Lung (tissue), 12 donors: Measurements from ENCODE around the gene CPLANE1. TPM values are rescaled to one million over a fixed set of nuclear protein-coding genes. Genes with fewer than 3 reads are reported as not detected.

Experiments
- ATAC-seq: fragments of 200-7000 bp; cut with Tn5 transposase; one replicate; pipeline ENCODE4 v1.9.1; 2020; ENCODE audit warnings: moderate number of reproducible peaks; ENCODE audit not compliant: insufficient read depth, low FRiP score
- DNase-seq, 3 donors: peaks; one replicate each; pipeline ENCODE4 v3.0.0-alpha.2; 2013 to 2017
- H3K27ac ChIP-seq, 2 donors: one replicate each; pipeline ENCODE4 v1.5.1; 2013; ENCODE audit warnings: mild to moderate bottlenecking in 2 of 2, moderate library complexity in 2 of 2, control low read depth in 1 of 2, inconsistent platforms in 1 of 2, low read depth in 1 of 2, low read length in 1 of 2
- H3K27me3 ChIP-seq, 3 donors: one replicate each; pipeline ENCODE4 v1.5.1; 2013; ENCODE audit warnings: low read length in 2 of 3; ENCODE audit not compliant: control insufficient read depth in 3 of 3, insufficient read depth in 3 of 3
- H3K36me3 ChIP-seq, 4 donors: one replicate each; pipeline ENCODE4 v1.5.1; 2013; ENCODE audit warnings: low read length in 4 of 4, mild to moderate bottlenecking in 1 of 4, moderate library complexity in 1 of 4; ENCODE audit not compliant: control insufficient read depth in 4 of 4, insufficient read depth in 4 of 4
- H3K4me1 ChIP-seq, 5 donors: one replicate each; pipeline ENCODE4 v1.5.1; 2013; ENCODE audit warnings: low read length in 5 of 5, mild to moderate bottlenecking in 2 of 5, moderate library complexity in 1 of 5; ENCODE audit not compliant: control insufficient read depth in 5 of 5, insufficient read depth in 5 of 5
- H3K4me3 ChIP-seq: one replicate; pipeline ENCODE4 v1.5.1; 2013; ENCODE audit warnings: mild to moderate bottlenecking, control low read depth, moderate library complexity
- H3K9ac ChIP-seq, 2 donors: one replicate each; pipeline ENCODE4 v1.5.1; 2013; ENCODE audit warnings: low read length in 2 of 2, control low read depth in 1 of 2; ENCODE audit not compliant: insufficient read depth in 1 of 2
- H3K9me3 ChIP-seq, 4 donors: one replicate each; pipeline ENCODE4 v1.5.1; 2013; ENCODE audit warnings: low read length in 3 of 4, mild to moderate bottlenecking in 1 of 4, moderate library complexity in 1 of 4; ENCODE audit not compliant: control insufficient read depth in 4 of 4, insufficient read depth in 3 of 4
- CTCF ChIP-seq: IDR thresholded peaks from 2 replicates; pipeline ENCODE4 v1.5.1; 2012; ENCODE audit warnings: mild to moderate bottlenecking; ENCODE audit errors: control extremely low read depth, extremely low read depth
- WGBS, 2 donors: extraction: QIAGEN DNeasy Blood & Tissue Kit; methylation state at CpG; one replicate each; pipeline ENCODE4 v1.1.7; 2013; 5-methylcytosine and 5-hydroxymethylcytosine counted together
- polyA plus RNA-seq, 2 donors: library from polyadenylated mRNA; stranded (reverse); fragments of 200-250 nt; gene quantifications; one replicate each; pipeline ENCODE4 v1.2.1, GENCODE V29; 2013
- total RNA-seq, 2 donors: library from RNA; depleted of rRNA in 1 of 2; stranded (reverse); fragments of >200 nt in 1 of 2; gene quantifications; one replicate each; pipeline ENCODE4 v1.2.1, GENCODE V29; 2014 to 2021
- donor health status: control.
- donor health status: control.
- donor health status: Bipolar disorder and iron deficiency.
- donor health status: healthy.
- donor health status: DM: yes; HTN: yes; CAD: no.

The CPLANE1 gene
- total and polyA plus RNA-seq, 4 donors: 2.5 to 66.4 (median 12.5) TPM

- no peak for TF ChIP-seq CTCF
- no peaks in the 10 kb centered on the region for H3K27me3 ChIP-seq
- peaks cover 7 to 23% (median 13%) of the 10 kb centered on the region in 4 donors for H3K36me3 ChIP-seq
- no peaks in the 10 kb centered on the region for H3K9me3 ChIP-seq
- no peak overlapping the region for H3K9ac ChIP-seq
- ATAC-seq (no peak), DNase-seq (no peak)
- WGBS, 2 donors: 54 to 61% methylated on average over 3 of the region's 3 CpGs
- H3K4me3 ChIP-seq: no peak overlapping the region
- H3K4me1 ChIP-seq: no peaks in the 10 kb centered on the region
- no peak overlapping the region for H3K27ac ChIP-seq
These were observed 51.1 kb downstream of the CPLANE1 start for GRCh38 chr5:37198061-37198460.

DNA sequence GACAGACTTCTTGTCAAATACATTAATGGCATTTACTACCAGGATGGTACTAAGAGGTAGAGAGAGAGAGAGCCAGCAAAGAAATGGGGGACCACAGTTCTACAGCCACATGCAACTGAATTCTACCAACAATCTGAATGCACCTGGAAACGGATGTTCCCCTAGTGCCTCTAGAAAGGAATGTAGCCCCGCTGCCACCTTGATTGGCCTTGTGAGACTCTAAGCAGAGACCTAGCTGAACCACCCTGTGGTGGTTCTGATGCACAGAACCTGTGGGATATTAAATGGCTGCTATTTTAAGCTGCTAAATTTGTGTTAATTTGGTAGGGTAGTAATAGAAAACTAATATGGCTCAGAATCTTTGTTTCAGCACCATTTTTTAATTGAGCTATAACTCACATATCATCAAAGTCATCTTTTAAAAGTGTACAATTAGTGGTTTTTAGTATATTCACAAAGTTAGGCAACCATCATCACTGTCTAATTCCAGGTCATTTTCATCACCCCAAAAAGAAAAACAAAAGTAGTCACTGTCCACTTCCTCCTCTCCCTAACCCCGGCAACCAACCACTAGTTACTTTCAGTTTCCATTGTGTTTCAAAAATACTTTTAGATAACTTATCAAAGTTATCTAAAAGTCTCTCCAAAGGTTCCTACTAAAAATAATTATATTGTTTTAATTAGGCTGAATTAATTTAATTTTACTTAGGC is 51.7 kb downstream of the CPLANE1 start:
- DNase-seq (no peak), ATAC-seq (no peak)
- Histone ChIP-seq H3K9ac (no peak overlapping the region), H3K36me3 (peaks cover 10 to 24% (median 15%) of the 10 kb centered on the region in 4 donors), H3K4me1 (no peaks in the 10 kb centered on the region), H3K4me3 (no peak overlapping the region), H3K27me3 (no peaks in the 10 kb centered on the region), H3K9me3 (no peaks in the 10 kb centered on the region), H3K27ac (no peak overlapping the region)
- 61 to 64% methylated on average over 3 of the region's 3 CpGs for WGBS, 2 donors
- no peak for TF ChIP-seq CTCF

GRCh38 chr5:37190592-37190991 is 58.6 kb downstream of the CPLANE1 start:
- WGBS, 2 donors: 98 to 99% methylated on average over 2 of the region's 2 CpGs
- DNase-seq (no peak), ATAC-seq (no peak)
- Histone ChIP-seq H3K9me3 (no peaks in the 10 kb centered on the region), H3K9ac (no peak overlapping the region), H3K27me3 (no peaks in the 10 kb centered on the region), H3K4me1 (no peaks in the 10 kb centered on the region), H3K4me3 (no peak overlapping the region), H3K36me3 (peaks cover 5 to 36% (median 8%) of the 10 kb centered on the region in 4 donors), H3K27ac (no peak overlapping the region)
- no peak for TF ChIP-seq CTCF

GRCh38 chr5:37189355-37189754 is 59.8 kb downstream of the CPLANE1 start:
- Histone ChIP-seq H3K27ac (no peak overlapping the region), H3K4me1 (no peaks in the 10 kb centered on the region), H3K36me3 (peaks cover 5 to 31% (median 11%) of the 10 kb centered on the region in 4 donors), H3K27me3 (no peaks in the 10 kb centered on the region), H3K9ac (no peak overlapping the region), H3K9me3 (no peaks in the 10 kb centered on the region), H3K4me3 (no peak overlapping the region)
- no peak for TF ChIP-seq CTCF
- DNase-seq (no peak), ATAC-seq (no peak)
- WGBS, 2 donors: 98 to 99% methylated on average over 4 of the region's 4 CpGs
